DOHH2 (cell line): ENCODE results near the gene FAM50A.

ENCODE experiments used
- CTCF ChIP-seq: fragments of 200-600 bp; sonication (generic); IDR thresholded peaks from one replicate; pipeline ENCODE4 v1.5.1; 2014; ENCODE audit warnings: antibody characterized with exemption, mild to moderate bottlenecking, low read depth, low read length; ENCODE audit not compliant: poor library complexity, severe bottlenecking
- EZH2phosphoT487 ChIP-seq: fragments of 200-600 bp; sonication (generic); IDR thresholded peaks from 2 replicates; pipeline ENCODE4 v1.6.1; 2017; ENCODE audit warnings: borderline replicate concordance, mild to moderate bottlenecking, antibody characterized with exemption, low read length, moderate library complexity, mixed read lengths

- TF ChIP-seq CTCF (no peak), EZH2phosphoT487 (no peak)
Observed at GRCh38 chrX:154484255-154485149, 40.6 kb downstream of the FAM50A start.
